Measurements from ENCODE around the gene TUBB3.
"Not testable (repeated sequence)": the region's sequence is repeated elsewhere in the genome, so short reads cannot be mapped to it uniquely, and the experiment has no call there.

TUBB3 gene

GRCh38 chr16:89965447-89966225 is 42.5 kb downstream of the TUBB3 start:
- DNase-seq (ENCODE audit: low read depth), result no peak

DNA sequence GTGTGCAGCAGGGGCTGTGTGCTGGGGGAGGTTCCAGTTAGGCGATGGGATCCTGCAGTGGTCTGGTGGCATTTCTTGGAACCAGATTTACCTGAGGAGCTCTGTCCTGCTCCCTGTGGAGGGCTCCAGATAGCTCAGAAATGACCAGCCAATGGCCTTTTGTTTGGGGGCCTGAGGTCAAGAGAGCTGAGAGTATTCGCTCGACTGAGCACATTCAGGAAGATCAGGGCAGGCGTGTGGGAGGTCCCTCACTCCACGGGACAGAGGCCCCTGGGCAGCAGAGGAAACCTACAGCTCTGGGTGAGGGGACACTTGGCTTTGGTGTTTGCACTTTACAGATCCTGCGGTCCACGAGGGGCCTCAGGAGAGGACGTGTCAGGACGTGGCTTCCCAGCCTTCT is 43.6 kb downstream of the TUBB3 start:
- no peak for DNase-seq (ENCODE audit: low read depth)

GRCh38 chr16:89967436-89967835 is 44.3 kb downstream of the TUBB3 start:
- not testable (repeated sequence) for DNase-seq (ENCODE audit: low read depth)

DNA sequence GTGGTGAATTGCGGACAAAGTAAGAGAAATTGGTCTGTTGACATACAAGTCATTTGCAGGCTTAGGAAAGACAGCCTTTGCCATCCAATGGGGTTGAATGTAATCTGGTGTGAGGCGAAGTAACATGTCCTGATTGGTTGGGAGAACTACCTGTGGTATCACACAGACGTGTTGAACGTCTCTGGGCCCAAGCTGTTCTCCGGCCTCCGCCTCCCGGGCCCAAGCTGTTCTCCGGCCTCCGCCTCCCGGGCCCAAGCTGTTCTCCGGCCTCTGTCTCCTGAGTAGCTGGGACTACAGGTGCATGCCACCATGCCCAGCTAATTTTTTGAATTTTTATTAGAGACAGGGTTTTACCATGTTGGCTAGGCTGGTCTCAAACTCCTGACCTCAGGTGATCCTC is 44.9 kb downstream of the TUBB3 start:
- not testable (repeated sequence) for DNase-seq (ENCODE audit: low read depth)

GRCh38 chr16:89969741-89970410 is 46.7 kb downstream of the TUBB3 start:
- DNase-seq (ENCODE audit: low read depth), result no peak

DNA sequence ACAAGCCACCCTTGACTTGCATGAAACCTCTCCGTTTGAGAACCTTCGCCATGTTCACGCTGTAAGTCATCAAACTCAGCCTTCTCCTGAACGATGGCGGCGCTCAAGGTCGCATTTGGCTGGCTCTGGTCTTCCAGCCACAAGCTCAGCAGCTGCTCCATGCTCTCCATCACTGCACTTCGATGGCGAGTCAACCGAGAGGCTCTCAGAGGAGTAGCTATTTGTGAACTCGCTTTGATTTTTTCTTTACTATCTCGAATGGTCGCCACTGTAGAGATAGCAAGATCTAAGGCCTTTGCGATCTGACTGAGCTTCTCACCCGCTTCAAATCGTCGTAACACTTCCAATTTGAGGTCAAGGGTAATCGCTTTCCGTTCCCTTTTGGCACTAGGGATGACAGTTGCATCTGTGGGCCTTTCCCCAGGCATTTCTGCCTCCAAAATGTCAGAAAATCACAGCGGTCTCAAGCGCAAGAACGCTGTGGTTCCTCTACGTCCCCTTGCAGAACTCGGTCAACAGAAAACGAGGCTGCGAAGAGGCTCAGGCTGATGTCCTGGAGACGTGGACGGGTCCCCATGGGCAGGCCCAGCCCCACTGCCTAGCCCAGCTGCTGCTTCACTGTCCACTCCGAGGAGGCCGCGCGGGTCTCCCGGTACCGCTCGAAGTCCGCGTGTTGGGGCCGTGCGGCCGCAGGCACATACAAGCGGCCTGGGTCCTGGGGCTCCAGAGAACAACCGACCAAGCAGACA is 48.5 kb downstream of the TUBB3 start:
- peak; percentile 10 for DNase-seq (ENCODE audit: low read depth)

- peak; percentile 90 for DNase-seq (ENCODE audit: low read depth)
Measured at GRCh38 chr16:89972244-89973234, 49.4 kb downstream of the TUBB3 start.

DNA sequence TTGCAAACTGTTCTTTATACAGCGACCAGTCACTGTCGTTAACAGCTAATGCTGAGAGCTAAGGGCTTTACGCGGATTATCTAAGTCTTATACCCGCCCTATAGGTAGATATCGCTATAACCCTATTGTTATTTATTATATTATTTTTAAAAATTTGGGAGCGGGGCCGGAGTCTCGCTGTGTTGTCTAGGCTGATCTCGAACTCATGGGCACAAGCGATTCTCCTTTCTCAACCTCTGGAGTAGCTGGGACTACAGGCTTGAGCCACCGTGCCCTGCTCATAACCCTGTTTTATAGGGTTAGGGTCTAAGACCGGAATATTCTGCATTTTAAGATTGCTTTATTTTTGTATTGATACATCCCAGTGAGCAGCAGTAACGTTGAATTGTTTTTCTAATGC is 50.1 kb downstream of the TUBB3 start:
- DNase-seq (ENCODE audit: low read depth), result no peak

GRCh38 chr16:89973654-89974335 is 50.7 kb downstream of the TUBB3 start:
- DNase-seq (ENCODE audit: low read depth), result no peak

- DNase-seq (ENCODE audit: low read depth), result no peak
Measured at GRCh38 chr16:89974870-89975269, 51.7 kb downstream of the TUBB3 start.

DNA sequence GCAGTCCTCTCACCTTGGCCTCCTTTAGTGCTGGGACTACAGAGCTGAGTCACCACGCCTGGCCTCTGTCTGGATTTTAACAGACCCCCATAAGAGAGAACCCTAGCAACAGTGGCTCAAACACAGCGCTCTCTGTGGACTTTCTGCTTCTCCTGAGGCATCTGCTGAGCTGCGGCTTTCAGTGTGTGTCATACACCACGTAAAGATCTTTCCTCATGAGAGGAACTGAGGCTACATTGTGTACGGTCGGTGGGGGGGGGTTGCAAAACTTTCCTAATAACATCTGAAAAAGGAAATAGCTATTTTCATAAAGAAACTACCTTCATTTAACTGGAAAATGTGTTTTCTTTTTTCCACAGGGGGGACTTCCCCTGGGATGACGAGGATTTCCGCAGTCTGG is 58.3 kb downstream of the TUBB3 start:
- DNase-seq (ENCODE audit: low read depth), result no peak

GRCh38 chr16:89982318-89982717 is 59.2 kb downstream of the TUBB3 start:
- no peak for DNase-seq (ENCODE audit: low read depth)

GRCh38 chr16:89983536-89983935 is 60.4 kb downstream of the TUBB3 start:
- no peak for DNase-seq (ENCODE audit: low read depth)

- no peak for DNase-seq (ENCODE audit: low read depth)
Measured at GRCh38 chr16:89984216-89984615, 61.1 kb downstream of the TUBB3 start.

GRCh38 chr16:89985219-89985618 is 62.1 kb downstream of the TUBB3 start:
- DNase-seq (ENCODE audit: low read depth), result no peak

Data from activated T-helper 9 cell treated with anti-CD3 and anti-CD28 coated beads, Interleukin-2, amount 50 U/mL, for 16 hours (primary cell).